Measurements from ENCODE around the gene SLC35F2. TPM values are rescaled to one million over a fixed set of nuclear protein-coding genes. Genes with fewer than 3 reads are reported as not detected.
"Not testable (repeated sequence)": the region's sequence is repeated elsewhere in the genome, so short reads cannot be mapped to it uniquely, and the experiment has no call there.

Gene SLC35F2
- polyA plus RNA-seq, 1 donor from 2014 or later: 0.59 TPM

DNA sequence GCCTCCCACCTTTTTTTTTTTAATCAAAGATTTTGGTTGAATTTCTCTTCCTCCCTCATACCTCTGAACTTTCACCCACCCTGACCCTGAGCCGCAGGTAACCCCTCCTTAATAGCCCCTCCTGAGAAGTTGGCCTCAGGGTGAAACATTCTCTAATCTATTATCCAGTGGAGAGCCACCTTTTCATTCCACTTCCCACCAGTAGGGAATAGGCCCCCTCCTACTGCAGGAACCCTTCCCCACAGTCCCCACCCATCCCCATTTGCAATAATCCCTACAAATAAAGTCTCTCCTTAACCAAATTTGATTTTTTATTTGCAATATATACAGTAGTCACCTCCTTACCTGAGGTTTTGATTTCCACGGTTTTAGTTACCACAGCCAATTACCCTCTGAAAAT, 2.1 kb upstream of the SLC35F2 start:
- Histone ChIP-seq H2AFZ (ENCODE audit: low read depth, low read length) (no peak overlapping the region), H3K27me3 (ENCODE audit: insufficient read depth, low read depth, low read length) (peaks cover 45% of the 10 kb centered on the region), H3K36me3 (ENCODE audit: insufficient read depth, low read length) (no peaks in the 10 kb centered on the region), H4K20me1 (ENCODE audit: insufficient read depth) (no peaks in the 10 kb centered on the region), H3K79me2 (replicated peaks; ENCODE audit: insufficient read depth, low read length) (no peaks in the 10 kb centered on the region), H3K27ac (ENCODE audit: low read length) (no peak overlapping the region), H3K9me2 (ENCODE audit: insufficient read depth, low read length) (no peaks in the 10 kb centered on the region), H3K4me2 (ENCODE audit: low read length) (no peak overlapping the region), H3K9ac (ENCODE audit: low read length) (no peak overlapping the region), H3K9me3 (ENCODE audit: low read length) (no peaks in the 10 kb centered on the region), H3K4me3 (ENCODE audit: low read length) (no peak overlapping the region), H3F3A (ENCODE audit: insufficient read depth, low read length, poor library complexity, severe bottlenecking) (no peaks in the 10 kb centered on the region)
- no peak for TF ChIP-seq MXI1 (conservative IDR thresholded peaks at IDR 0.05; ENCODE audit: poor library complexity, severe bottlenecking)
- no peak for TF ChIP-seq EP300 (conservative IDR thresholded peaks at IDR 0.05; ENCODE audit: poor library complexity, severe bottlenecking)
- no peak for TF ChIP-seq SMC3 (conservative IDR thresholded peaks at IDR 0.05; ENCODE audit: poor library complexity)
- TF ChIP-seq, protein P1, sequence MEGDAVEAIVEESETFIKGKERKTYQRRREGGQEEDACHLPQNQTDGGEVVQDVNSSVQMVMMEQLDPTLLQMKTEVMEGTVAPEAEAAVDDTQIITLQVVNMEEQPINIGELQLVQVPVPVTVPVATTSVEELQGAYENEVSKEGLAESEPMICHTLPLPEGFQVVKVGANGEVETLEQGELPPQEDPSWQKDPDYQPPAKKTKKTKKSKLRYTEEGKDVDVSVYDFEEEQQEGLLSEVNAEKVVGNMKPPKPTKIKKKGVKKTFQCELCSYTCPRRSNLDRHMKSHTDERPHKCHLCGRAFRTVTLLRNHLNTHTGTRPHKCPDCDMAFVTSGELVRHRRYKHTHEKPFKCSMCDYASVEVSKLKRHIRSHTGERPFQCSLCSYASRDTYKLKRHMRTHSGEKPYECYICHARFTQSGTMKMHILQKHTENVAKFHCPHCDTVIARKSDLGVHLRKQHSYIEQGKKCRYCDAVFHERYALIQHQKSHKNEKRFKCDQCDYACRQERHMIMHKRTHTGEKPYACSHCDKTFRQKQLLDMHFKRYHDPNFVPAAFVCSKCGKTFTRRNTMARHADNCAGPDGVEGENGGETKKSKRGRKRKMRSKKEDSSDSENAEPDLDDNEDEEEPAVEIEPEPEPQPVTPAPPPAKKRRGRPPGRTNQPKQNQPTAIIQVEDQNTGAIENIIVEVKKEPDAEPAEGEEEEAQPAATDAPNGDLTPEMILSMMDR (IDR thresholded peaks at IDR 0.05; ENCODE audit: poor library complexity, severe bottlenecking): no peak
- no peak for TF ChIP-seq TAF1 (IDR thresholded peaks at IDR 0.05; ENCODE audit: low read depth)
- no peak for TF ChIP-seq EZH2 (IDR thresholded peaks at IDR 0.05; ENCODE audit: borderline replicate concordance, insufficient read depth, low read length, poor library complexity, severe bottlenecking)
- TF ChIP-seq RAD21 (conservative IDR thresholded peaks at IDR 0.05): no peak
- no peak for TF ChIP-seq POLR2AphosphoS5 (IDR thresholded peaks at IDR 0.05)
- TF ChIP-seq, protein P2, sequence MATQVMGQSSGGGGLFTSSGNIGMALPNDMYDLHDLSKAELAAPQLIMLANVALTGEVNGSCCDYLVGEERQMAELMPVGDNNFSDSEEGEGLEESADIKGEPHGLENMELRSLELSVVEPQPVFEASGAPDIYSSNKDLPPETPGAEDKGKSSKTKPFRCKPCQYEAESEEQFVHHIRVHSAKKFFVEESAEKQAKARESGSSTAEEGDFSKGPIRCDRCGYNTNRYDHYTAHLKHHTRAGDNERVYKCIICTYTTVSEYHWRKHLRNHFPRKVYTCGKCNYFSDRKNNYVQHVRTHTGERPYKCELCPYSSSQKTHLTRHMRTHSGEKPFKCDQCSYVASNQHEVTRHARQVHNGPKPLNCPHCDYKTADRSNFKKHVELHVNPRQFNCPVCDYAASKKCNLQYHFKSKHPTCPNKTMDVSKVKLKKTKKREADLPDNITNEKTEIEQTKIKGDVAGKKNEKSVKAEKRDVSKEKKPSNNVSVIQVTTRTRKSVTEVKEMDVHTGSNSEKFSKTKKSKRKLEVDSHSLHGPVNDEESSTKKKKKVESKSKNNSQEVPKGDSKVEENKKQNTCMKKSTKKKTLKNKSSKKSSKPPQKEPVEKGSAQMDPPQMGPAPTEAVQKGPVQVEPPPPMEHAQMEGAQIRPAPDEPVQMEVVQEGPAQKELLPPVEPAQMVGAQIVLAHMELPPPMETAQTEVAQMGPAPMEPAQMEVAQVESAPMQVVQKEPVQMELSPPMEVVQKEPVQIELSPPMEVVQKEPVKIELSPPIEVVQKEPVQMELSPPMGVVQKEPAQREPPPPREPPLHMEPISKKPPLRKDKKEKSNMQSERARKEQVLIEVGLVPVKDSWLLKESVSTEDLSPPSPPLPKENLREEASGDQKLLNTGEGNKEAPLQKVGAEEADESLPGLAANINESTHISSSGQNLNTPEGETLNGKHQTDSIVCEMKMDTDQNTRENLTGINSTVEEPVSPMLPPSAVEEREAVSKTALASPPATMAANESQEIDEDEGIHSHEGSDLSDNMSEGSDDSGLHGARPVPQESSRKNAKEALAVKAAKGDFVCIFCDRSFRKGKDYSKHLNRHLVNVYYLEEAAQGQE (IDR thresholded peaks at IDR 0.05; ENCODE audit: borderline replicate concordance): no peak

DNA sequence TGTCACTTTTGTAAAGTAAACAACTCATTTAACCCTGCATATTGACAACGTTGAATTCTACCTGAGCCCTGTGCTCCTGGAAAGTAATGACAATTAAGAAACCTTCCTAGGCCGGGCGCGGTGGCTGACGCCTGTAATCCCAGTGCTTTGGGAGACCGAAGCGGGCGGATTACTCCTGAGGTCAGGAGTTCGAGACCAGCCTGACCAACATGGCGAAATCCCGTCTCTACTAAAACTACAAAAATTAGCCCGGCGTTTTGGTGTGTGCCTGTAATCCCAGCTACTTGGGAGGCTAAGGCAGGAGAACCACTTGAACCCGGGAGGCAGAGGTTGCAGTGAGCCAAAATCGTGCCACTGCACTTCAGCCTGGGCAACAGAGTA, 1.6 kb upstream of the SLC35F2 start:
- not testable (repeated sequence) for H3K9me3 ChIP-seq (ENCODE audit: low read length); H4K20me1 ChIP-seq (ENCODE audit: insufficient read depth); H3K4me3 ChIP-seq (ENCODE audit: low read length); H3K27ac ChIP-seq (ENCODE audit: low read length); H3K9ac ChIP-seq (ENCODE audit: low read length); H3K79me2 ChIP-seq (replicated peaks; ENCODE audit: insufficient read depth, low read length); H3K9me2 ChIP-seq (ENCODE audit: insufficient read depth, low read length); H3K36me3 ChIP-seq (ENCODE audit: insufficient read depth, low read length); H3F3A ChIP-seq (ENCODE audit: insufficient read depth, low read length, poor library complexity, severe bottlenecking); H3K4me2 ChIP-seq (ENCODE audit: low read length); H2AFZ ChIP-seq (ENCODE audit: low read depth, low read length)
- peaks cover 45% of the 10 kb centered on the region for H3K27me3 ChIP-seq (ENCODE audit: insufficient read depth, low read depth, low read length)
